ENCODE results near the gene PGAP3.

The PGAP3 gene

GRCh38 chr17:39688475-39688835 is 598 bp upstream of the PGAP3 start:
- TF ChIP-seq PATZ1 (CRISPR knock-in tag; IDR thresholded peaks at IDR 0.05; ENCODE audit: borderline replicate concordance), result no peak
- TF ChIP-seq ZFP3 (CRISPR knock-in tag; IDR thresholded peaks at IDR 0.05), result no peak
- no peak for TF ChIP-seq CSRNP3 (CRISPR knock-in tag; IDR thresholded peaks at IDR 0.05)
- TF ChIP-seq POU6F1 (CRISPR knock-in tag; IDR thresholded peaks at IDR 0.05; ENCODE audit: borderline replicate concordance, low read depth), result no peak
- TF ChIP-seq RARB (CRISPR knock-in tag; IDR thresholded peaks at IDR 0.05), result no peak
- TF ChIP-seq PPARA (CRISPR knock-in tag; IDR thresholded peaks at IDR 0.05; ENCODE audit: borderline replicate concordance), result no peak
- TF ChIP-seq CREB5 (CRISPR knock-in tag; IDR thresholded peaks at IDR 0.05; ENCODE audit: low read depth), result no peak
- TF ChIP-seq ISL1 (CRISPR knock-in tag; IDR thresholded peaks at IDR 0.05), result no peak
- no peak for TF ChIP-seq ZC3H10 (CRISPR knock-in tag; IDR thresholded peaks at IDR 0.05)
- no peak for TF ChIP-seq OSR1 (CRISPR knock-in tag; IDR thresholded peaks at IDR 0.05)
- no peak for TF ChIP-seq ESRRG (CRISPR knock-in tag; IDR thresholded peaks at IDR 0.05)
- no peak for TF ChIP-seq GLIS3 (CRISPR knock-in tag; IDR thresholded peaks at IDR 0.05)
- TF ChIP-seq ZFP30 (CRISPR knock-in tag; IDR thresholded peaks at IDR 0.05), result no peak
- TF ChIP-seq ZNF8 (CRISPR knock-in tag; IDR thresholded peaks at IDR 0.05), result no peak
- no peak for TF ChIP-seq TOX (CRISPR knock-in tag; IDR thresholded peaks at IDR 0.05; ENCODE audit: borderline replicate concordance)
- TF ChIP-seq BACH2 (CRISPR knock-in tag; IDR thresholded peaks at IDR 0.05; ENCODE audit: borderline replicate concordance), result no peak
- no peak for TF ChIP-seq SNAI2 (CRISPR knock-in tag; IDR thresholded peaks at IDR 0.05)
- no peak for ATAC-seq

GRCh38 chr17:39687101-39687545 is 734 bp downstream of the PGAP3 start:
- no peak for ATAC-seq
- no peak for TF ChIP-seq BACH2 (CRISPR knock-in tag; IDR thresholded peaks at IDR 0.05; ENCODE audit: borderline replicate concordance)
- TF ChIP-seq ZNF565 (CRISPR knock-in tag; conservative IDR thresholded peaks at IDR 0.05; ENCODE audit: low read depth), result no peak
- TF ChIP-seq TOX (CRISPR knock-in tag; IDR thresholded peaks at IDR 0.05; ENCODE audit: borderline replicate concordance), result no peak
- TF ChIP-seq RARB (CRISPR knock-in tag; IDR thresholded peaks at IDR 0.05), result no peak
- TF ChIP-seq CREB5 (CRISPR knock-in tag; IDR thresholded peaks at IDR 0.05; ENCODE audit: low read depth), result no peak
- no peak for TF ChIP-seq CSDC2 (CRISPR knock-in tag; IDR thresholded peaks at IDR 0.05)
- no peak for TF ChIP-seq ZNF8 (CRISPR knock-in tag; IDR thresholded peaks at IDR 0.05)
- no peak for TF ChIP-seq CSRNP3 (CRISPR knock-in tag; IDR thresholded peaks at IDR 0.05)
- no peak for TF ChIP-seq GLIS3 (CRISPR knock-in tag; IDR thresholded peaks at IDR 0.05)
- no peak for TF ChIP-seq ESRRG (CRISPR knock-in tag; IDR thresholded peaks at IDR 0.05)
- TF ChIP-seq ISL1 (CRISPR knock-in tag; IDR thresholded peaks at IDR 0.05), result no peak
- no peak for TF ChIP-seq TSHZ2 (CRISPR knock-in tag; IDR thresholded peaks at IDR 0.05)
- TF ChIP-seq SNAI2 (CRISPR knock-in tag; IDR thresholded peaks at IDR 0.05), result no peak

Data from SK-N-SH treated with all-trans-retinoic acid at 6 μM for 48 hours (cell line).